Inflammatory macrophage treated with lipopolysaccharide for 1 hour (primary cell): ENCODE data around the gene LTBP2.

Experiments used
- DNase-seq, 2 donors: peaks; one replicate each; pipeline ENCODE4 v3.0.0-alpha.2; 2020 to 2022

Gene LTBP2

GRCh38 chr14:74503938-74504335 lies 108.1 kb downstream of the LTBP2 start:
- no peak for DNase-seq

- DNase-seq = no peak
These were observed 108.6 kb downstream of the LTBP2 start for GRCh38 chr14:74503291-74503937.

- peak in 1 of 2 donors; percentile 37 for DNase-seq
These were observed 109.6 kb downstream of the LTBP2 start for GRCh38 chr14:74502236-74503019.

- no peak for DNase-seq
These were observed 110.3 kb downstream of the LTBP2 start for GRCh38 chr14:74501691-74502090.

- no peak for DNase-seq
These were observed 110.9 kb downstream of the LTBP2 start for GRCh38 chr14:74501135-74501614.

GRCh38 chr14:74500417-74501134 lies 111.5 kb downstream of the LTBP2 start:
- no peak for DNase-seq

- DNase-seq = no peak
These were observed 116.7 kb downstream of the LTBP2 start for GRCh38 chr14:74495356-74495755.

GRCh38 chr14:74493343-74494261 lies 118.4 kb downstream of the LTBP2 start, which contains the start of gene ISCA2:
TSS of gene ISCA2 (plus strand) at chr14:74493765. CDS start at chr14:74493775, 10 bp downstream.
- peak; percentile 98 to 99 for DNase-seq

GRCh38 chr14:74492776-74493342 lies 119.2 kb downstream of the LTBP2 start, which contains the start of gene NPC2:
TSS of gene NPC2 (minus strand) at chr14:74493305. CDS start at chr14:74493274, 31 bp downstream.
- DNase-seq = peak in 1 of 2 donors; percentile 72

GRCh38 chr14:74491956-74492775 lies 119.9 kb downstream of the LTBP2 start:
- peak; percentile 54 to 71 for DNase-seq

- peak in 1 of 2 donors; percentile 32 for DNase-seq
These were observed 121.6 kb downstream of the LTBP2 start for GRCh38 chr14:74490486-74490885.

GRCh38 chr14:74488786-74489397 lies 123.1 kb downstream of the LTBP2 start:
- DNase-seq = peak; percentile 90 to 93

- no peak for DNase-seq
These were observed 125.9 kb downstream of the LTBP2 start for GRCh38 chr14:74486164-74486563.

GRCh38 chr14:74483321-74483720 lies 128.7 kb downstream of the LTBP2 start:
- DNase-seq = no peak

GRCh38 chr14:74482571-74482970 lies 129.5 kb downstream of the LTBP2 start:
- no peak for DNase-seq

GRCh38 chr14:74480046-74480445 lies 132.0 kb downstream of the LTBP2 start:
- DNase-seq = no peak

GRCh38 chr14:74478996-74479635 lies 132.9 kb downstream of the LTBP2 start:
- no peak for DNase-seq

- DNase-seq = no peak
These were observed 135.4 kb downstream of the LTBP2 start for GRCh38 chr14:74476607-74477006.

GRCh38 chr14:74476107-74476506 lies 135.9 kb downstream of the LTBP2 start:
- DNase-seq = no peak

- DNase-seq = peak in 1 of 2 donors; percentile 18
These were observed 136.4 kb downstream of the LTBP2 start for GRCh38 chr14:74475678-74476077.
